Ishikawa (cell line): ENCODE results near the gene C12orf50.
A peak's percentile ranks its signal among the peaks of the same experiment; 100 is the strongest.

Source experiments
- CEBPB ChIP-seq: IDR thresholded peaks from 2 replicates; pipeline ENCODE4 v1.6.1; 2012
- CREB1 ChIP-seq: IDR thresholded peaks from 2 replicates; pipeline ENCODE4 v1.6.1; 2012; ENCODE audit warnings: low read depth
- EGR1 ChIP-seq: IDR thresholded peaks from 2 replicates; pipeline ENCODE4 v1.6.1; 2012
- EP300 ChIP-seq: IDR thresholded peaks from 2 replicates; pipeline ENCODE4 v1.6.1; 2012; ENCODE audit warnings: borderline replicate concordance
- FOXM1 ChIP-seq: IDR thresholded peaks from 2 replicates; pipeline ENCODE4 v1.6.1; 2012; ENCODE audit warnings: low read depth, borderline replicate concordance
- MAX ChIP-seq: IDR thresholded peaks from 2 replicates; pipeline ENCODE4 v1.6.1; 2012
- NFIC ChIP-seq: IDR thresholded peaks from 2 replicates; pipeline ENCODE4 v1.6.1; 2012
- RAD21 ChIP-seq: IDR thresholded peaks from 2 replicates; pipeline ENCODE4 v1.6.1; 2012; ENCODE audit warnings: low read depth
- REST ChIP-seq: IDR thresholded peaks from 2 replicates; pipeline ENCODE4 v1.6.1; 2012; ENCODE audit warnings: low read depth, mild to moderate bottlenecking
- TAF1 ChIP-seq: IDR thresholded peaks from 2 replicates; pipeline ENCODE4 v1.6.1; 2012; ENCODE audit warnings: low read depth, mild to moderate bottlenecking
- TCF12 ChIP-seq: IDR thresholded peaks from 2 replicates; pipeline ENCODE4 v1.6.1; 2012; ENCODE audit warnings: low read depth
- TEAD4 ChIP-seq: IDR thresholded peaks from 2 replicates; pipeline ENCODE4 v1.6.1; 2012
- USF1 ChIP-seq: IDR thresholded peaks from 2 replicates; pipeline ENCODE4 v1.6.1; 2012
- YY1 ChIP-seq: IDR thresholded peaks from 2 replicates; pipeline ENCODE4 v1.6.1; 2012; ENCODE audit warnings: low read depth
- ZBTB7A ChIP-seq: IDR thresholded peaks from 2 replicates; pipeline ENCODE4 v1.6.1; 2012; ENCODE audit warnings: low read depth

C12orf50 gene

GRCh38 chr12:88029093-88029665 is at the start of gene C12orf50:
C12orf50 (minus strand) TSS chr12:88029401; CDS start chr12:88026962, 2,439 bp downstream.
- TF ChIP-seq TCF12: no peak
- peak; percentile 83 for TF ChIP-seq CEBPB

GRCh38 chr12:88067301-88067700 is 38.1 kb upstream of the C12orf50 start:
- TF ChIP-seq FOXM1 (no peak), CEBPB (no peak), TEAD4 (no peak), CREB1 (no peak), NFIC (no peak)

GRCh38 chr12:88063375-88063774 is 34.2 kb upstream of the C12orf50 start:
- no peak for TF ChIP-seq USF1
- TF ChIP-seq YY1: no peak
- no peak for TF ChIP-seq ZBTB7A
- TF ChIP-seq CREB1: no peak
- TF ChIP-seq EP300: no peak

GRCh38 chr12:88062474-88062873 is 33.3 kb upstream of the C12orf50 start:
- no peak for TF ChIP-seq EGR1
- TF ChIP-seq REST: no peak
- no peak for TF ChIP-seq USF1
- no peak for TF ChIP-seq TCF12
- no peak for TF ChIP-seq EP300
- TF ChIP-seq YY1: no peak
- no peak for TF ChIP-seq NFIC
- no peak for TF ChIP-seq MAX
- no peak for TF ChIP-seq TEAD4
- TF ChIP-seq ZBTB7A: no peak
- TF ChIP-seq CEBPB: no peak

GRCh38 chr12:88058719-88059077 is 29.5 kb upstream of the C12orf50 start:
- TF ChIP-seq TAF1 (no peak), EGR1 (no peak), ZBTB7A (no peak), MAX (no peak), EP300 (no peak), YY1 (no peak), RAD21 (no peak), FOXM1 (no peak), CREB1 (no peak), USF1 (no peak), CEBPB (no peak), TCF12 (no peak), REST (no peak), TEAD4 (no peak), NFIC (no peak)

GRCh38 chr12:88057994-88058718 is 29.0 kb upstream of the C12orf50 start:
- TF ChIP-seq CEBPB (no peak), REST (no peak), CREB1 (no peak), TCF12 (no peak), USF1 (no peak), RAD21 (no peak), ZBTB7A (no peak), FOXM1 (no peak), EGR1 (no peak), YY1 (no peak), TAF1 (no peak), NFIC (no peak), EP300 (no peak), MAX (no peak), TEAD4 (no peak)
